ENCODE measurements around the gene SLC39A11.
"Not testable (repeated sequence)": the region's sequence is repeated elsewhere in the genome, so short reads cannot be mapped to it uniquely, and the experiment has no call there.

SLC39A11 gene

GRCh38 chr17:73135766-73136165 is 43.3 kb upstream of the SLC39A11 start:
- no peak for TF ChIP-seq CTCF (IDR thresholded peaks at IDR 0.05; ENCODE audit: extremely low read depth, insufficient read depth, missing control alignments)
- no peak for DNase-seq (ENCODE audit: low spot score)
- in situ Hi-C loops (cut with MboI; ENCODE audit: low pct_unique_long_range_greater_than_20kb, low sequenced_read_pairs, unreplicated experiment), result no loop called here

DNA sequence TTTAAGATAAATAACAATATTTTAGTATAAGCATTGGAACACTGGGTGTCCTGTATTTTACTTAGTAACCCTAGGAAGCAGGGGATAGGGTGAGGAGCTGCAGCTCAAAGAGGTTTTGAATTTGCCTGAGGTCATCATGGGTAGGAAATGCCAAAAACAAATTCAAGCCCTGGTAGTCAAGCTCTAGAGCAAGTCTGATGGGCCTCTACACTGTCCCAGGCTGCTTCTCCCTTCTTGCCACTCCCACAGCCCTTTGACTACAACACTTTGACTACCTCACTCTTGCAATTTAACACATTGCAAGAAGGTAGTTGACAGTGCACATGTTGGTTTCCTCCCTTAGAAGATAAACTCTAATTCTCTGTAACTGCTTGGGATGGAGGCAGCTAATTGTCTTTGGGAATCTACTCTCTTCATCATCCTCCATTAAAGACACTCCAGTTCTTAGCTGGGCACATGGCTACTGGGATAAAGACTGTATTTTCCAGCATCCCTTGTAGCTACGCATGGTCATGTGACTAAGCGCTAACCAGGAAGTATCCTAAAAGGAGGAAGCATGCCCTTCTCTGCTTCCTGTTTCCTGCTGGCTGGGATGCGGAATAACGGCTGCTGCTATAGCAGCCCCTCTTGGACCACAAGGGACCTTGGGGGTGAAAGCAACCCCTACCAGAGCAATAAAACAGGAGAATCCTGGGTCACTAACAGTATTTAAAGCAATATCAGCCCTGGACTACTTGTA is 41.6 kb upstream of the SLC39A11 start:
- no peak for TF ChIP-seq CTCF (IDR thresholded peaks at IDR 0.05; ENCODE audit: extremely low read depth, insufficient read depth, missing control alignments)
- in situ Hi-C loops (cut with MboI; ENCODE audit: low pct_unique_long_range_greater_than_20kb, low sequenced_read_pairs, unreplicated experiment), result no loop called here
- DNase-seq (ENCODE audit: low spot score), result no peak

DNA sequence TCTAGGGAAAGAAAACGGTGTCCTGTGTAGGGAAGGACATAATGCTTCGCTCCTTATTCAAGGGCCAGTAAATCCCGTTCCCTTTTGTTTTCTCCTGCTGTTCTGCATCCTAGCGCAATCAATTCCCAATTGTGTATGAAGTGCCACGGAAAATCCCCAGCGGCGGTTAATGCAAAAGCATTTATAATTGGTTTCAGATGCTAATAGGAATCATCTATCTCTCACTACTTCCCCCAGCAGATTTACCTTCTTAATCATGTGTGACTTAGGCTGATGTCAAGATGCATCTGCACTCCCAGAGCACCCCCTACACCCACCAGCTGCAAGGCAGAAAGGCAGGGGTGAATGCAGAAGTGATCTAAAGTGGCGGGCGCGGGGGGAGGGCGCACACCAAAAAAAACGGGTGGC is 39.6 kb upstream of the SLC39A11 start:
- peak; percentile 38 for DNase-seq (ENCODE audit: low spot score)
- TF ChIP-seq CTCF (IDR thresholded peaks at IDR 0.05; ENCODE audit: extremely low read depth, insufficient read depth, missing control alignments), result no peak
- in situ Hi-C loops (cut with MboI; ENCODE audit: low pct_unique_long_range_greater_than_20kb, low sequenced_read_pairs, unreplicated experiment), result no loop called here

- in situ Hi-C loops (cut with MboI; ENCODE audit: low pct_unique_long_range_greater_than_20kb, low sequenced_read_pairs, unreplicated experiment); DNase-seq (ENCODE audit: low spot score): not testable (repeated sequence)
Observed at GRCh38 chr17:73131439-73131838, 39.0 kb upstream of the SLC39A11 start.

DNA sequence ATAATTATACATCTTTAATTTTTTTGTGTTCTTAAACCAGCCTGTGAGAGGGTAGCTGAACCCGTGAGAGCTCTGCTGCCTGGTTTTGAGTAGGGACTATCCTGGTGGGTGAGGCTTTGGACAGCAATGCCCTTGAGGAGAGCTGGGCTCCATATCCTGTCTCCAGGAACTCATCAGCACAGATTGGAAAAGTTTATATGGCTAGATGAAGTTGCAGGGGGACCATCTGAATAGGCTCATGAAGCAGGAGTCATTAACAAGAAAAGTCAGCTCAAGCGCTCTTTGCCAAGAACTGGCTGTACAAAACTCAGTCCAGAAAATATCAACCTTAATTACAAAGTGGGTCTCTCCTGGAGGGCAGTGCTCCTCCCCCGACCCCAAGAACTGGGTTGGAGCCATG is 38.5 kb upstream of the SLC39A11 start:
- in situ Hi-C loops (cut with MboI; ENCODE audit: low pct_unique_long_range_greater_than_20kb, low sequenced_read_pairs, unreplicated experiment), result no loop called here
- DNase-seq (ENCODE audit: low spot score), result no peak
- no peak for TF ChIP-seq CTCF (IDR thresholded peaks at IDR 0.05; ENCODE audit: extremely low read depth, insufficient read depth, missing control alignments)

DNA sequence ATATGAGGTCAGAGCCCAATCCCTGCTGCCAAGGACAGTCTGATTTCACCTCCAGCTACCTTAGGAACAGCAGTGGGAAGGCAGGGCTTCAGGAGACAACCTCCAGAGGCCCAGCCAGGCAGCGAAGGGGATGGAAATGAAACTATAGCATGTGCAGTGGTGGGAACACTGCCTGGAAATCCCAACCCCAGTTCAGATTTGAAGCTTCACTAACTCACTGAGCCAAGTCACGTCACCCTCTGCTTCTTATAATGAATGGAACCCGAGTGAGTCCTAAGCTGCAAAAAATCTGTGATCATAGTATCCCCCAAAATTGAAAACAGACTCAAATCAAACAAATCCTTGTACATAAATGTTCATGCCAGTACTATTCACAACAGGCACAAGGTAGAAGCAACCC is 36.0 kb upstream of the SLC39A11 start:
- in situ Hi-C loops (cut with MboI; ENCODE audit: low pct_unique_long_range_greater_than_20kb, low sequenced_read_pairs, unreplicated experiment), result no loop called here
- TF ChIP-seq CTCF (IDR thresholded peaks at IDR 0.05; ENCODE audit: extremely low read depth, insufficient read depth, missing control alignments), result no peak
- no peak for DNase-seq (ENCODE audit: low spot score)

- in situ Hi-C loops (cut with MboI; ENCODE audit: low pct_unique_long_range_greater_than_20kb, low sequenced_read_pairs, unreplicated experiment), result no loop called here
- DNase-seq (ENCODE audit: low spot score), result no peak
- TF ChIP-seq CTCF (IDR thresholded peaks at IDR 0.05; ENCODE audit: extremely low read depth, insufficient read depth, missing control alignments), result no peak
Observed at GRCh38 chr17:73126716-73127473, 34.4 kb upstream of the SLC39A11 start.
